GM23338 (cell line): Measurements from ENCODE around the gene KIAA0753. TPM values are rescaled to one million over a fixed set of nuclear protein-coding genes. Genes with fewer than 3 reads are reported as not detected.
A peak's percentile ranks its signal among the peaks of the same experiment; 100 is the strongest.

Source experiments
- ATAC-seq: fragments of 200-7000 bp; cut with Tn5 transposase; 3 replicates; pipeline ENCODE4 v1.9.1; 2020
- DNase-seq: peaks from one replicate; pipeline ENCODE4 v3.0.0-alpha.2; 2015; ENCODE audit warnings: low spot score
- H2AFZ ChIP-seq: fragments of 200-600 bp; sonication (generic); 2 replicates; pipeline ENCODE4 v1.8.0; 2016; ENCODE audit warnings: antibody characterized with exemption, mild to moderate bottlenecking, moderate library complexity
- H3F3A ChIP-seq: fragments of 200-600 bp; sonication (generic); replicated peaks from 2 replicates; pipeline ENCODE4 v1.8.0; 2017; ENCODE audit warnings: antibody characterized with exemption, mixed run types, low read depth
- H3K27ac ChIP-seq: fragments of 200-600 bp; sonication (generic); 2 replicates; pipeline ENCODE4 v1.6.1; 2016; ENCODE audit warnings: low read depth
- H3K27me3 ChIP-seq: fragments of 200-600 bp; sonication (generic); 2 replicates; pipeline ENCODE4 v1.8.0; 2016; ENCODE audit warnings: mild to moderate bottlenecking, mixed run types, moderate library complexity; ENCODE audit not compliant: insufficient read depth
- H3K36me3 ChIP-seq: fragments of 200-600 bp; sonication (generic); 2 replicates; pipeline ENCODE4 v1.8.0; 2016; ENCODE audit warnings: mild to moderate bottlenecking; ENCODE audit not compliant: insufficient read depth
- H3K4me1 ChIP-seq: fragments of 200-600 bp; sonication (generic); 2 replicates; pipeline ENCODE4 v1.8.0; 2016; ENCODE audit warnings: mild to moderate bottlenecking, moderate library complexity; ENCODE audit not compliant: insufficient read depth
- H3K4me2 ChIP-seq: fragments of 200-600 bp; sonication (generic); 2 replicates; pipeline ENCODE4 v1.7.1; 2017; ENCODE audit warnings: mixed run types
- H3K4me3 ChIP-seq: fragments of 200-600 bp; sonication (generic); 2 replicates; pipeline ENCODE4 v1.6.1; 2016; ENCODE audit warnings: mixed run types
- H3K79me2 ChIP-seq: fragments of 200-600 bp; sonication (generic); replicated peaks from 2 replicates; pipeline ENCODE4 v1.8.0; 2017; ENCODE audit warnings: mild to moderate bottlenecking; ENCODE audit not compliant: insufficient read depth
- H3K9me2 ChIP-seq: fragments of 200-600 bp; sonication (generic); 2 replicates; pipeline ENCODE4 v1.8.0; 2017; ENCODE audit not compliant: insufficient read depth
- H4K20me1 ChIP-seq: fragments of 200-600 bp; sonication (generic); replicated peaks from 2 replicates; pipeline ENCODE4 v1.8.0; 2017; ENCODE audit warnings: mild to moderate bottlenecking; ENCODE audit not compliant: insufficient read depth
- H3K27ac Mint-ChIP-seq: 2 replicates; pipeline ENCODE4 v1.8.0; 2020; ENCODE audit warnings: inconsistent platforms, mild to moderate bottlenecking, moderate library complexity, mixed read lengths
- H3K27me3 Mint-ChIP-seq: 3 replicates; pipeline ENCODE4 v1.8.0; 2022; ENCODE audit warnings: low read depth, mild to moderate bottlenecking, moderate library complexity, mixed read lengths, inconsistent platforms; ENCODE audit not compliant: insufficient read depth, poor library complexity
- H3K36me3 Mint-ChIP-seq: 3 replicates; pipeline ENCODE4 v1.8.0; 2021; ENCODE audit warnings: low read depth, mild to moderate bottlenecking, inconsistent platforms, moderate library complexity, mixed read lengths
- H3K4me1 Mint-ChIP-seq: 3 replicates; pipeline ENCODE4 v1.8.0; 2020; ENCODE audit warnings: mild to moderate bottlenecking, inconsistent platforms, mixed read lengths
- H3K4me3 Mint-ChIP-seq: 3 replicates; pipeline ENCODE4 v1.8.0; 2021; ENCODE audit warnings: moderate library complexity, mild to moderate bottlenecking, inconsistent platforms, mixed read lengths
- H3K9me3 Mint-ChIP-seq: 3 replicates; pipeline ENCODE4 v1.8.0; 2020; ENCODE audit warnings: moderate library complexity, mild to moderate bottlenecking, inconsistent platforms, mixed read lengths
- CREB1 ChIP-seq: fragments of 250-450 bp; sonication (Bioruptor Pico); IDR thresholded peaks from 2 replicates; pipeline ENCODE4 v1.5.0; 2020; ENCODE audit warnings: low read depth, mild to moderate bottlenecking, moderate library complexity
- CTCF ChIP-seq, 2 experiments: fragments of 200-600 bp in 1 of 2; sonication (generic) in 1 of 2; conservative IDR thresholded peaks; 2 replicates each; pipeline versions ENCODE4 v1.5.1 to v1.6.1; 2016 to 2017; ENCODE audit warnings: antibody characterized with exemption in 2 of 2, low read depth in 2 of 2, mild to moderate bottlenecking in 2 of 2, moderate library complexity in 1 of 2
- ETS1 ChIP-seq: IDR thresholded peaks from 2 replicates; pipeline ENCODE4 v1.6.1; 2016; ENCODE audit warnings: antibody characterized with exemption
- EZH2 ChIP-seq: fragments of 200-600 bp; sonication (generic); IDR thresholded peaks from one replicate; pipeline ENCODE4 v1.8.0; 2017; ENCODE audit warnings: antibody characterized with exemption, mild to moderate bottlenecking, low read depth; ENCODE audit not compliant: unreplicated experiment
- EZH2phosphoT487 ChIP-seq: fragments of 200-600 bp; sonication (generic); IDR thresholded peaks from one replicate; pipeline ENCODE4 v1.8.1; 2018; ENCODE audit warnings: antibody characterized with exemption; ENCODE audit not compliant: unreplicated experiment
- JUNB ChIP-seq: IDR thresholded peaks from one replicate; pipeline ENCODE4 v1.6.1; 2016; ENCODE audit warnings: antibody characterized with exemption; ENCODE audit not compliant: unreplicated experiment
- NANOG ChIP-seq: IDR thresholded peaks from 2 replicates; pipeline ENCODE4 v1.6.1; 2016; ENCODE audit warnings: antibody characterized with exemption, borderline replicate concordance
- POLR2AphosphoS5 ChIP-seq: IDR thresholded peaks from 2 replicates; pipeline ENCODE4 v1.6.1; 2016; ENCODE audit warnings: antibody characterized with exemption, low read depth
- STAT1 ChIP-seq: IDR thresholded peaks from one replicate; pipeline ENCODE4 v1.6.1; 2016; ENCODE audit warnings: antibody characterized with exemption; ENCODE audit not compliant: unreplicated experiment
- ZNF114 ChIP-seq: fragments of 250-450 bp; sonication (Bioruptor Pico); IDR thresholded peaks from 2 replicates; pipeline ENCODE4 v1.5.0; 2020; ENCODE audit warnings: mild to moderate bottlenecking, moderate library complexity
- ZNF331 ChIP-seq: fragments of 250-450 bp; sonication (Bioruptor Pico); IDR thresholded peaks from 2 replicates; pipeline ENCODE4 v1.5.0; 2020; ENCODE audit warnings: low read depth, mild to moderate bottlenecking, moderate library complexity
- polyA plus RNA-seq: library from polyadenylated mRNA; unstranded; fragments of >200 nt; fragmentation: Nextera tagmentation; extraction: Ambion mirVana; gene quantifications from 2 replicates; pipeline ENCODE4 v1.2.1, GENCODE V29; 2016
- total RNA-seq: library from RNA; depleted of rRNA; stranded (reverse); fragments of >200 nt; shearing (Covaris generic); gene quantifications from 2 replicates; pipeline ENCODE4 v1.2.3, GENCODE V29; 2014
- TF ChIP-seq, protein P1 (sequence below): fragments of 250-450 bp; sonication (Bioruptor Pico); IDR thresholded peaks from 2 replicates; pipeline ENCODE4 v1.5.0; 2020; ENCODE audit warnings: mild to moderate bottlenecking, moderate library complexity
- TF ChIP-seq, protein P2 (sequence below): IDR thresholded peaks from one replicate; pipeline ENCODE4 v1.6.1; 2018; ENCODE audit warnings: antibody characterized with exemption; ENCODE audit not compliant: unreplicated experiment

The KIAA0753 gene
- total and polyA plus RNA-seq, 2 experiments from 2014 or later: 6.0 to 27.8 TPM

DNA sequence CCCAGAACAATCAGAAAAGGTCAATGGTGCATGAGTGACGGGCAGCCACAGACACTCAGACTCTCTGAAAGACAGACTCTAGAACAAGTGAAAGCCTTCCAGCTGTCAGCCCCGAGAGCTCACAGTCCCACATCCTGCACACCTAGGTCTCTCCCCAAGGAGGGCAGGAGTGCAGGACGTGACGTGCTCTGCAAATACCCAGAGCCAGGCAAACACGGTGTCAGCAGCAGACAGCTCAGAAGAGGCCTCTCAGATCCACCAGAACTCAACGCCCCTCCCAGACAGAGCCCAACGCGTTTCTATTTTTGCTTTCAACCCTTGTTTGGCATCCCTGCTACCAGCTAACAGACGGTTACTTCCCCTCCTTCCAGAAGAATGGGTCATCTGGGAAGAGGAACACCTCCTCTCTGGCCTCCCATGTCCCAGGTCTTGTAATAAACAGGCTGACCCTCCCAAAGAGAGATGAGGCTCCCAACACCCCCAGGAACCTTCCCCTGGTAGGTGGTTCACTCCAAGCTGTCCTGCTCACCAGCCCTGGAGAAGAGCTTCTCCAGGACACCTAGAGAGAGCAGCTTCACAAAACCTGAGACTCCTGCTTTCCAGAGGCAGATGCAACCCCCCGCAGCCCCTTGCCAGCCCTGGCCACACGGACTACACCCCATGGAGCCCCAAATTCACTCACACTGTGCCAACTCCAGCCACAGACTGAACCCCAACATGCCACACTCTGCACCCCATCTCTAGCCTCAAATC is 91.8 kb downstream of the KIAA0753 start:
- no peak for ATAC-seq
- DNase-seq: no peak
- no peaks in the 10 kb centered on the region; the same call in 1 of the 2 replicates for H3K4me1 ChIP-seq
- no peaks in the 10 kb centered on the region for H3K79me2 ChIP-seq
- Mint-ChIP-seq H3K4me1 (peaks cover 31% of the 10 kb centered on the region), H3K36me3 (no peaks in the 10 kb centered on the region; the same call in 2 of the 3 replicates), H3K9me3 (no peaks in the 10 kb centered on the region), H3K27me3 (peaks cover 21% of the 10 kb centered on the region), H3K27ac (peak overlapping the region; percentile 75; the same call in 1 of the 2 replicates), H3K4me3 (no peak overlapping the region; the same call in 2 of the 3 replicates)
- TF ChIP-seq ZNF114 (no peak), STAT1 (no peak), ZNF331 (CRISPR knock-in tag) (no peak), CREB1 (no peak), CTCF (conservative IDR thresholded peaks at IDR 0.05; ENCODE audit: low read depth in 2 of 2) (no peak), ETS1 (no peak), POLR2AphosphoS5 (no peak), JUNB (no peak), NANOG (no peak), EZH2 (no peak), EZH2phosphoT487 (no peak)
- TF ChIP-seq, protein P1, sequence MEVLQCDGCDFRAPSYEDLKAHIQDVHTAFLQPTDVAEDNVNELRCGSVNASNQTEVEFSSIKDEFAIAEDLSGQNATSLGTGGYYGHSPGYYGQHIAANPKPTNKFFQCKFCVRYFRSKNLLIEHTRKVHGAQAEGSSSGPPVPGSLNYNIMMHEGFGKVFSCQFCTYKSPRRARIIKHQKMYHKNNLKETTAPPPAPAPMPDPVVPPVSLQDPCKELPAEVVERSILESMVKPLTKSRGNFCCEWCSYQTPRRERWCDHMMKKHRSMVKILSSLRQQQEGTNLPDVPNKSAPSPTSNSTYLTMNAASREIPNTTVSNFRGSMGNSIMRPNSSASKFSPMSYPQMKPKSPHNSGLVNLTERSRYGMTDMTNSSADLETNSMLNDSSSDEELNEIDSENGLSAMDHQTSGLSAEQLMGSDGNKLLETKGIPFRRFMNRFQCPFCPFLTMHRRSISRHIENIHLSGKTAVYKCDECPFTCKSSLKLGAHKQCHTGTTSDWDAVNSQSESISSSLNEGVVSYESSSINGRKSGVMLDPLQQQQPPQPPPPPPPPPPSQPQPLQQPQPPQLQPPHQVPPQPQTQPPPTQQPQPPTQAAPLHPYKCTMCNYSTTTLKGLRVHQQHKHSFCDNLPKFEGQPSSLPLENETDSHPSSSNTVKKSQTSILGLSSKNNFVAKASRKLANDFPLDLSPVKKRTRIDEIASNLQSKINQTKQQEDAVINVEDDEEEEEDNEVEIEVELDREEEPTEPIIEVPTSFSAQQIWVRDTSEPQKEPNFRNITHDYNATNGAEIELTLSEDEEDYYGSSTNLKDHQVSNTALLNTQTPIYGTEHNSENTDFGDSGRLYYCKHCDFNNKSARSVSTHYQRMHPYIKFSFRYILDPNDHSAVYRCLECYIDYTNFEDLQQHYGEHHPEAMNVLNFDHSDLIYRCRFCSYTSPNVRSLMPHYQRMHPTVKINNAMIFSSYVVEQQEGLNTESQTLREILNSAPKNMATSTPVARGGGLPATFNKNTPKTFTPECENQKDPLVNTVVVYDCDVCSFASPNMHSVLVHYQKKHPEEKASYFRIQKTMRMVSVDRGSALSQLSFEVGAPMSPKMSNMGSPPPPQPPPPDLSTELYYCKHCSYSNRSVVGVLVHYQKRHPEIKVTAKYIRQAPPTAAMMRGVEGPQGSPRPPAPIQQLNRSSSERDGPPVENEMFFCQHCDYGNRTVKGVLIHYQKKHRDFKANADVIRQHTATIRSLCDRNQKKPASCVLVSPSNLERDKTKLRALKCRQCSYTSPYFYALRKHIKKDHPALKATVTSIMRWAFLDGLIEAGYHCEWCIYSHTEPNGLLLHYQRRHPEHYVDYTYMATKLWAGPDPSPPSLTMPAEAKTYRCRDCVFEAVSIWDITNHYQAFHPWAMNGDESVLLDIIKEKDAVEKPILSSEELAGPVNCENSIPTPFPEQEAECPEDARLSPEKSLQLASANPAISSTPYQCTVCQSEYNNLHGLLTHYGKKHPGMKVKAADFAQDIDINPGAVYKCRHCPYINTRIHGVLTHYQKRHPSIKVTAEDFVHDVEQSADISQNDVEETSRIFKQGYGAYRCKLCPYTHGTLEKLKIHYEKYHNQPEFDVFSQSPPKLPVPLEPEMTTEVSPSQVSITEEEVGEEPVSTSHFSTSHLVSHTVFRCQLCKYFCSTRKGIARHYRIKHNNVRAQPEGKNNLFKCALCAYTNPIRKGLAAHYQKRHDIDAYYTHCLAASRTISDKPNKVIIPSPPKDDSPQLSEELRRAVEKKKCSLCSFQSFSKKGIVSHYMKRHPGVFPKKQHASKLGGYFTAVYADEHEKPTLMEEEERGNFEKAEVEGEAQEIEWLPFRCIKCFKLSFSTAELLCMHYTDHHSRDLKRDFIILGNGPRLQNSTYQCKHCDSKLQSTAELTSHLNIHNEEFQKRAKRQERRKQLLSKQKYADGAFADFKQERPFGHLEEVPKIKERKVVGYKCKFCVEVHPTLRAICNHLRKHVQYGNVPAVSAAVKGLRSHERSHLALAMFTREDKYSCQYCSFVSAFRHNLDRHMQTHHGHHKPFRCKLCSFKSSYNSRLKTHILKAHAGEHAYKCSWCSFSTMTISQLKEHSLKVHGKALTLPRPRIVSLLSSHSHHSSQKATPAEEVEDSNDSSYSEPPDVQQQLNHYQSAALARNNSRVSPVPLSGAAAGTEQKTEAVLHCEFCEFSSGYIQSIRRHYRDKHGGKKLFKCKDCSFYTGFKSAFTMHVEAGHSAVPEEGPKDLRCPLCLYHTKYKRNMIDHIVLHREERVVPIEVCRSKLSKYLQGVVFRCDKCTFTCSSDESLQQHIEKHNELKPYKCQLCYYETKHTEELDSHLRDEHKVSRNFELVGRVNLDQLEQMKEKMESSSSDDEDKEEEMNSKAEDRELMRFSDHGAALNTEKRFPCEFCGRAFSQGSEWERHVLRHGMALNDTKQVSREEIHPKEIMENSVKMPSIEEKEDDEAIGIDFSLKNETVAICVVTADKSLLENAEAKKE (CRISPR knock-in tag): no peak
- TF ChIP-seq, protein P2, sequence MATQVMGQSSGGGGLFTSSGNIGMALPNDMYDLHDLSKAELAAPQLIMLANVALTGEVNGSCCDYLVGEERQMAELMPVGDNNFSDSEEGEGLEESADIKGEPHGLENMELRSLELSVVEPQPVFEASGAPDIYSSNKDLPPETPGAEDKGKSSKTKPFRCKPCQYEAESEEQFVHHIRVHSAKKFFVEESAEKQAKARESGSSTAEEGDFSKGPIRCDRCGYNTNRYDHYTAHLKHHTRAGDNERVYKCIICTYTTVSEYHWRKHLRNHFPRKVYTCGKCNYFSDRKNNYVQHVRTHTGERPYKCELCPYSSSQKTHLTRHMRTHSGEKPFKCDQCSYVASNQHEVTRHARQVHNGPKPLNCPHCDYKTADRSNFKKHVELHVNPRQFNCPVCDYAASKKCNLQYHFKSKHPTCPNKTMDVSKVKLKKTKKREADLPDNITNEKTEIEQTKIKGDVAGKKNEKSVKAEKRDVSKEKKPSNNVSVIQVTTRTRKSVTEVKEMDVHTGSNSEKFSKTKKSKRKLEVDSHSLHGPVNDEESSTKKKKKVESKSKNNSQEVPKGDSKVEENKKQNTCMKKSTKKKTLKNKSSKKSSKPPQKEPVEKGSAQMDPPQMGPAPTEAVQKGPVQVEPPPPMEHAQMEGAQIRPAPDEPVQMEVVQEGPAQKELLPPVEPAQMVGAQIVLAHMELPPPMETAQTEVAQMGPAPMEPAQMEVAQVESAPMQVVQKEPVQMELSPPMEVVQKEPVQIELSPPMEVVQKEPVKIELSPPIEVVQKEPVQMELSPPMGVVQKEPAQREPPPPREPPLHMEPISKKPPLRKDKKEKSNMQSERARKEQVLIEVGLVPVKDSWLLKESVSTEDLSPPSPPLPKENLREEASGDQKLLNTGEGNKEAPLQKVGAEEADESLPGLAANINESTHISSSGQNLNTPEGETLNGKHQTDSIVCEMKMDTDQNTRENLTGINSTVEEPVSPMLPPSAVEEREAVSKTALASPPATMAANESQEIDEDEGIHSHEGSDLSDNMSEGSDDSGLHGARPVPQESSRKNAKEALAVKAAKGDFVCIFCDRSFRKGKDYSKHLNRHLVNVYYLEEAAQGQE: no peak
- no peaks in the 10 kb centered on the region for H3K36me3 ChIP-seq
- no peak overlapping the region for H3K4me2 ChIP-seq
- H3K27me3 ChIP-seq: peaks cover under 1% of the 10 kb centered on the region; the same call in 1 of the 2 replicates
- H2AFZ ChIP-seq: no peak overlapping the region
- H3K27ac ChIP-seq: no peak overlapping the region
- no peak overlapping the region for H3K4me3 ChIP-seq
- H3F3A ChIP-seq: no peaks in the 10 kb centered on the region
- no peaks in the 10 kb centered on the region for H3K9me2 ChIP-seq
- no peaks in the 10 kb centered on the region for H4K20me1 ChIP-seq
